ENCODE data around the gene SEC24B.
"Not testable (repeated sequence)": the region's sequence is repeated elsewhere in the genome, so short reads cannot be mapped to it uniquely, and the experiment has no call there.

SEC24B gene

GRCh38 chr4:109511414-109511813, 77.8 kb downstream of the SEC24B start:
- no peak for DNase-seq

- DNase-seq, result not testable (repeated sequence)
These were observed 79.8 kb downstream of the SEC24B start for GRCh38 chr4:109513368-109513767.

GRCh38 chr4:109532182-109532581, 98.6 kb downstream of the SEC24B start:
- no peak for DNase-seq

GRCh38 chr4:109545401-109545800, 111.8 kb downstream of the SEC24B start:
- no peak for DNase-seq

- DNase-seq, result no peak
These were observed 113.8 kb downstream of the SEC24B start for GRCh38 chr4:109547394-109547793.

GRCh38 chr4:109548655-109549054, 115.0 kb downstream of the SEC24B start:
- DNase-seq, result peak; percentile 90 to 91

- no peak for DNase-seq
These were observed 118.6 kb downstream of the SEC24B start for GRCh38 chr4:109552237-109552636.

- DNase-seq, result no peak
These were observed 119.5 kb downstream of the SEC24B start for GRCh38 chr4:109553130-109553529.

GRCh38 chr4:109554971-109555370, 121.4 kb downstream of the SEC24B start:
- no peak for DNase-seq

GRCh38 chr4:109557433-109557832, 123.8 kb downstream of the SEC24B start:
- DNase-seq, result no peak

GRCh38 chr4:109558095-109558494, 124.5 kb downstream of the SEC24B start:
- DNase-seq, result not testable (repeated sequence)

GRCh38 chr4:109559625-109559982, 126.0 kb downstream of the SEC24B start:
- peak in 1 of 2 donors; percentile 4 for DNase-seq

- peak; percentile 90 to 92 for DNase-seq
These were observed 126.5 kb downstream of the SEC24B start, which contains the start of gene MCUB for GRCh38 chr4:109559983-109560686. MCUB (plus strand) TSS chr4:109560246; CDS start chr4:109560338, 92 bp downstream.

- DNase-seq, result peak; percentile 62 to 76
These were observed 127.3 kb downstream of the SEC24B start for GRCh38 chr4:109560687-109561461.

- DNase-seq, result no peak
These were observed 129.0 kb downstream of the SEC24B start for GRCh38 chr4:109562457-109563239.

- DNase-seq, result no peak
These were observed 137.9 kb downstream of the SEC24B start for GRCh38 chr4:109571494-109571893.

- no peak for DNase-seq
These were observed 138.5 kb downstream of the SEC24B start for GRCh38 chr4:109572154-109572553.

GRCh38 chr4:109574443-109574850, 140.8 kb downstream of the SEC24B start:
- peak; percentile 33 to 57 for DNase-seq

- no peak for DNase-seq
These were observed 141.6 kb downstream of the SEC24B start for GRCh38 chr4:109574931-109575804.

GRCh38 chr4:109576462-109576861, 142.8 kb downstream of the SEC24B start:
- DNase-seq, result peak; percentile 54 to 61

- no peak for DNase-seq
These were observed 145.2 kb downstream of the SEC24B start for GRCh38 chr4:109578846-109579245.

- DNase-seq, result not testable (repeated sequence)
These were observed 146.4 kb downstream of the SEC24B start for GRCh38 chr4:109579997-109580396.
